Lower leg skin (tissue), 4 donors: ENCODE data around the gene IL10RB. TPM values are rescaled to one million over a fixed set of nuclear protein-coding genes. Genes with fewer than 3 reads are reported as not detected.

Source experiments
- DNase-seq, 2 donors: peaks; one replicate each; pipeline ENCODE4 v3.0.0-alpha.2; 2019; ENCODE audit warnings: low spot score in 2 of 2
- H3K4me3 ChIP-seq: fragments of 200-600 bp; sonication (generic); 2 replicates; pipeline ENCODE4 v1.5.1; 2017; ENCODE audit warnings: mild to moderate bottlenecking, low read depth; ENCODE audit not compliant: poor library complexity, severe bottlenecking
- CTCF ChIP-seq, 3 donors: fragments of 450-650 bp; IDR thresholded peaks; one replicate each; pipeline ENCODE4 v1.5.1; 2016; ENCODE audit warnings: antibody characterized with exemption in 3 of 3, mild to moderate bottlenecking in 3 of 3, moderate library complexity in 2 of 3
- POLR2A ChIP-seq, 2 donors: fragments of 450-650 bp; IDR thresholded peaks; one replicate each; pipeline ENCODE4 v1.6.1; 2016 to 2017; ENCODE audit warnings: antibody characterized with exemption in 2 of 2, mild to moderate bottlenecking in 1 of 2, moderate library complexity in 1 of 2
- WGBS, 2 donors: methylation state at CpG; one replicate each; pipeline ENCODE4 v1.1.5; 2018; 5-methylcytosine and 5-hydroxymethylcytosine counted together
- intact Hi-C: fragments of 100-400 bp; cut with DNase I; formaldehyde crosslinking; loops from one replicate; pipeline ENCODE4 v1.15.0; 2023; ENCODE audit warnings: low total_unique reads
- total RNA-seq, 4 donors: library from RNA; depleted of rRNA; stranded (reverse); fragments of >200 nt; gene quantifications; one replicate each; pipeline ENCODE4 v1.1.0, GENCODE V29; 2016

Gene IL10RB
- total RNA-seq, 4 donors from 2014 or later: 27.6 to 33.3 (median 30.2) TPM

- intact Hi-C loops: no loop called here
- WGBS, 2 donors: 91 to 94% methylated on average over 3 of the region's 3 CpGs
- TF ChIP-seq CTCF (IDR thresholded peaks at IDR 0.05) (no peak), POLR2A (IDR thresholded peaks at IDR 0.05) (no peak)
Observed at GRCh38 chr21:33234635-33235520, 31.3 kb upstream of the IL10RB start.

GRCh38 chr21:33236013-33236686, 30.0 kb upstream of the IL10RB start:
- no peak overlapping the region for H3K4me3 ChIP-seq
- TF ChIP-seq POLR2A (IDR thresholded peaks at IDR 0.05) (no peak), CTCF (IDR thresholded peaks at IDR 0.05) (no peak)
- intact Hi-C loops: no loop called here
- DNase-seq: no peak
- WGBS, 2 donors: 92 to 94% methylated on average over 6 of the region's 6 CpGs

More at GRCh38 chr21:33234635-33235520, 31.3 kb upstream of the IL10RB start:
- DNase-seq: no peak
- no peak overlapping the region for H3K4me3 ChIP-seq

DNA sequence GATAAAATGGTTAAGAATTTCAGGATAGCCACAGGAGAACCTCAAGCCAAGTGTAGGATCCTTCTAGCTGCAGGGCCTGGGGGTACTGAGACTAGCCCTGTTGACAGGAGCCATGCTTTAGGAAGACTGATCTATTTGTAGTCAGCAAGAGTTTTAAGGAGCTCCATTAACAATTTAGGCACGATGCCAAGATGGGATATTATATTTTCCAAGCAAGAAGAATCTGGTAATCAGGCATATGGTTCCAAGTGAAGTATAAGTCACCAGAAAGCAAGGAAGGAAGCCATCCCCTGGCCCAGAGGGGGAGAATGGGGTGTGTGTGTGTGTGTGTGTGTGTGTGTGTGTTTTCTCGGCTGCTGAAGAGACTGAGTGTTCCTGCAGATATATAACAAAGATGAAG, 29.4 kb upstream of the IL10RB start:
- no peak for DNase-seq
- TF ChIP-seq CTCF (IDR thresholded peaks at IDR 0.05): no peak
- TF ChIP-seq POLR2A (IDR thresholded peaks at IDR 0.05): no peak
- H3K4me3 ChIP-seq: no peak overlapping the region
- WGBS, 2 donors: 59% methylated on average over 2 of the region's 2 CpGs
- intact Hi-C loops: no loop called here

GRCh38 chr21:33237486-33237885, 28.7 kb upstream of the IL10RB start:
- 82 to 85% methylated on average over 3 of the region's 3 CpGs for WGBS, 2 donors
- DNase-seq: no peak
- intact Hi-C loops: no loop called here
- H3K4me3 ChIP-seq: no peak overlapping the region
- TF ChIP-seq CTCF (IDR thresholded peaks at IDR 0.05) (no peak), POLR2A (IDR thresholded peaks at IDR 0.05) (no peak)

DNA sequence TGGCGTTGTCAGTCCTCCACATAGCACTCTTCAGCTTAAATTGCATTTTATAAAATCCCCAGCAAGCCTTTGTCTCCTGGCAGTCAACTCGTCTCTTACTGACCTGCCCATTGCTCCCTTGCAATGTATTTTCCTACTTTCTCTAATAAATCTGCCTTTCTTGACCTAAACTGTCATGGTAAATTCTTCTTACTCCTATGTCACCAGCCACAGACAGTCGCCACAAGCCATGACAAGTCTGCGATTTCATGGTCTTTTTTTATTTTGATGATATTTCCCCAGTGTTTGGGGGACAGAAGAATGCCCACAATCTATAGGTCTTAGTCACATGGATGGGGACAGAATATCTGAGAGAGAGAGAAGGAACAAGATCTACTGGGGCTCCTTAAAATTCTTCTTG, 28.0 kb upstream of the IL10RB start:
- 91 to 95% methylated on average over 4 of the region's 4 CpGs for WGBS, 2 donors
- TF ChIP-seq POLR2A (IDR thresholded peaks at IDR 0.05) (no peak), CTCF (IDR thresholded peaks at IDR 0.05) (no peak)
- H3K4me3 ChIP-seq: no peak overlapping the region
- DNase-seq: no peak
- intact Hi-C loops: no loop called here
